Measurements from ENCODE around the gene MUC5AC.

DNA sequence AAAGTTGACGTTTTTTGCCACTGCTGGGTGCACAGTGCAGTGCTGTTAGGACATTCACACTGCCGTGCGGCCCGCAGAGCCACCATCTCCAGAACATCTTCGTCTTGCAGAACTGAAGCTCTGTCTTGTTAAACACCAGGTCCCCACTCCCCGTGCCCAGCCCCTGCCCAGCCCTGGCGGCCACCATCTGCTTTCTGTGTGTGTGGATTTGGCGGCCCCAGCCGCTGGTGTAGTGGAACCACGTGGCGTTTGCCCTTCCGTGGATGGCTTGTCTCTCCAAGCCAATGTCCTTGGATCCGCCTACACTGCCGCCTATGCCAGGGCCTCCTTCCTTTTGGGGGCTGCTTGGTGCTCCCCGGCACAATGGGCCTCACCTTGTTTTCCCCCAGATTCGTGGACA is 8.2 kb upstream of the MUC5AC start:
- TF ChIP-seq EZH2 (IDR thresholded peaks at IDR 0.05; ENCODE audit: insufficient read depth, poor library complexity, severe bottlenecking): no peak
- no peak for TF ChIP-seq EZH2phosphoT487 (IDR thresholded peaks at IDR 0.05; ENCODE audit: insufficient read depth, low read depth)

All from GM23248 (cell line).